ENCODE data around the gene NDC80. TPM values are rescaled to one million over a fixed set of nuclear protein-coding genes. Genes with fewer than 3 reads are reported as not detected.

The NDC80 gene
- total RNA-seq, 2 experiments from 2014 or later: 6.3 to 7.5 TPM

DNA sequence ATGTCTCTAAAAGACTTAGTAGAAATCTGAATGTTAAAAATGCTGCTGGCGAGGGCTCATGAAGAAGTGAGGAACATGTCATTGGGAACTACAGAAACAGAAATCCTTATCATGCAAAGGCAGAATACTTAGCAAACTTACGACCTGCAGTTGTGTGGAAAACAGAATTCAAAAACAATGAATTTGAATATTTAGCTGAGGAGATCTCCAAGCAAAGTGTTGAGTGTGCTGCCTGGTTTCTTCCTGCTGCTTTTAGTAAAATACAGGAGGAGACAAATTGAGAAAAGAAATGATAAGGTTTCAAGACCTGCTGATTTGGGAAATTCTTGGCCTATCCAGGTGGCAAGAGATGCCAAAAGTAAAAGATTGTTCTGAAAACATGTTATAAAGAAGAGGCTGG lies 38.6 kb upstream of the NDC80 start:
- Histone ChIP-seq H3K4me1 (ENCODE audit: insufficient read depth, low read length) (no peaks in the 10 kb centered on the region), H3K9me3 (ENCODE audit: control insufficient read depth in 1 of 2, insufficient read depth in 1 of 2, low read length in 2 of 2) (no peaks in the 10 kb centered on the region), H3K27ac (ENCODE audit: low read depth in 1 of 2, low read length in 2 of 2) (no peak overlapping the region), H3K36me3 (ENCODE audit: insufficient read depth, low read length) (peaks cover 4% of the 10 kb centered on the region), H3K27me3 (ENCODE audit: control insufficient read depth in 1 of 2, insufficient read depth in 2 of 2, low read length in 2 of 2) (no peaks in the 10 kb centered on the region), H3K4me3 (ENCODE audit: low read length) (no peak overlapping the region)
- Mint-ChIP-seq H3K27ac (no peak overlapping the region), H3K4me1 (ENCODE audit: low read depth) (no peaks in the 10 kb centered on the region), H3K36me3 (ENCODE audit: low read depth) (peaks cover 67% of the 10 kb centered on the region), H3K4me3 (no peak overlapping the region), H3K9me3 (no peaks in the 10 kb centered on the region), H3K27me3 (no peaks in the 10 kb centered on the region)
- TF ChIP-seq CTCF (IDR thresholded peaks at IDR 0.05): no peak
- intact Hi-C loops (cut with DNase I, micrococcal nuclease): no loop called here
- POLR2A ChIA-PET: no interaction called here
- ATAC-seq (ENCODE audit: poor library complexity): no peak
- DNase-seq: no peak
- CTCF ChIA-PET: no interaction called here

DNA sequence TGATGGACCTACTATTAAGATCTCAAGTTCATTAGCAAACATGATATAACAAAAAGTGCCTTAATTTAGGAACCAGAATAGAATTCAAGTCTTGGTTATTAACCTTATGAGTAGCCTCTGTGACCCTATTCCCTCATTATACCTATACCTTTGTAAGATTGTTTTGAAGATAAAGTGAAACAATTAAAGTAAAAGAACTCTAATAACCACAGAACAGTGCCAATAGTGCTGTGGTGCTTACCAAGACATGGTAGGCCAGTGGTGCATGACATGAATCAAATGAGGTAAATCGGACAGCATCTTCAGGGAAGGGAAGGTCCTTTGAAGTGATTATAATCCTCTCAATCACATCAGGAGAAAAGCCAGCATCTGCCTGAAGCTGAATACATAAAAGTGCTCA lies 36.5 kb upstream of the NDC80 start:
- no peak for TF ChIP-seq CTCF (IDR thresholded peaks at IDR 0.05)
- no peak overlapping the region for H3K27ac Mint-ChIP-seq
- H3K4me3 Mint-ChIP-seq: no peak overlapping the region
- Histone ChIP-seq H3K9me3 (ENCODE audit: control insufficient read depth in 1 of 2, insufficient read depth in 1 of 2, low read length in 2 of 2) (no peaks in the 10 kb centered on the region), H3K27me3 (ENCODE audit: control insufficient read depth in 1 of 2, insufficient read depth in 2 of 2, low read length in 2 of 2) (no peaks in the 10 kb centered on the region), H3K4me1 (ENCODE audit: insufficient read depth, low read length) (no peaks in the 10 kb centered on the region), H3K36me3 (ENCODE audit: insufficient read depth, low read length) (peaks cover 5% of the 10 kb centered on the region), H3K27ac (ENCODE audit: low read depth in 1 of 2, low read length in 2 of 2) (no peak overlapping the region), H3K4me3 (ENCODE audit: low read length) (no peak overlapping the region)
- intact Hi-C loops (cut with DNase I, micrococcal nuclease): no loop called here
- H3K9me3 Mint-ChIP-seq: no peaks in the 10 kb centered on the region
- DNase-seq (no peak), ATAC-seq (ENCODE audit: poor library complexity) (no peak)
- no peaks in the 10 kb centered on the region for H3K4me1 Mint-ChIP-seq (ENCODE audit: low read depth)
- peaks cover 72% of the 10 kb centered on the region for H3K36me3 Mint-ChIP-seq (ENCODE audit: low read depth)
- ChIA-PET POLR2A (no interaction called here), CTCF (no interaction called here)
- no peaks in the 10 kb centered on the region for H3K27me3 Mint-ChIP-seq

GRCh38 chr18:2535419-2535910 lies 35.9 kb upstream of the NDC80 start:
- Histone ChIP-seq H3K27ac (ENCODE audit: low read depth in 1 of 2, low read length in 2 of 2) (no peak overlapping the region), H3K27me3 (ENCODE audit: control insufficient read depth in 1 of 2, insufficient read depth in 2 of 2, low read length in 2 of 2) (no peaks in the 10 kb centered on the region), H3K36me3 (ENCODE audit: insufficient read depth, low read length) (peaks cover 8% of the 10 kb centered on the region), H3K4me1 (ENCODE audit: insufficient read depth, low read length) (no peaks in the 10 kb centered on the region), H3K4me3 (ENCODE audit: low read length) (no peak overlapping the region), H3K9me3 (ENCODE audit: control insufficient read depth in 1 of 2, insufficient read depth in 1 of 2, low read length in 2 of 2) (no peaks in the 10 kb centered on the region)
- no peaks in the 10 kb centered on the region for H3K4me1 Mint-ChIP-seq (ENCODE audit: low read depth)
- no peak for TF ChIP-seq CTCF (IDR thresholded peaks at IDR 0.05)
- ChIA-PET CTCF (no interaction called here), POLR2A (no interaction called here)
- ATAC-seq (ENCODE audit: poor library complexity) (no peak), DNase-seq (no peak)
- H3K27ac Mint-ChIP-seq: no peak overlapping the region
- H3K27me3 Mint-ChIP-seq: no peaks in the 10 kb centered on the region
- peaks cover 78% of the 10 kb centered on the region for H3K36me3 Mint-ChIP-seq (ENCODE audit: low read depth)
- intact Hi-C loops (cut with DNase I, micrococcal nuclease): no loop called here
- H3K9me3 Mint-ChIP-seq: no peaks in the 10 kb centered on the region
- H3K4me3 Mint-ChIP-seq: no peak overlapping the region

Data from CD4-positive, alpha-beta T cell (primary cell).